ENCODE results near the gene EMILIN2.
"Not testable (repeated sequence)": the region's sequence is repeated elsewhere in the genome, so short reads cannot be mapped to it uniquely, and the experiment has no call there.

EMILIN2 gene

DNA sequence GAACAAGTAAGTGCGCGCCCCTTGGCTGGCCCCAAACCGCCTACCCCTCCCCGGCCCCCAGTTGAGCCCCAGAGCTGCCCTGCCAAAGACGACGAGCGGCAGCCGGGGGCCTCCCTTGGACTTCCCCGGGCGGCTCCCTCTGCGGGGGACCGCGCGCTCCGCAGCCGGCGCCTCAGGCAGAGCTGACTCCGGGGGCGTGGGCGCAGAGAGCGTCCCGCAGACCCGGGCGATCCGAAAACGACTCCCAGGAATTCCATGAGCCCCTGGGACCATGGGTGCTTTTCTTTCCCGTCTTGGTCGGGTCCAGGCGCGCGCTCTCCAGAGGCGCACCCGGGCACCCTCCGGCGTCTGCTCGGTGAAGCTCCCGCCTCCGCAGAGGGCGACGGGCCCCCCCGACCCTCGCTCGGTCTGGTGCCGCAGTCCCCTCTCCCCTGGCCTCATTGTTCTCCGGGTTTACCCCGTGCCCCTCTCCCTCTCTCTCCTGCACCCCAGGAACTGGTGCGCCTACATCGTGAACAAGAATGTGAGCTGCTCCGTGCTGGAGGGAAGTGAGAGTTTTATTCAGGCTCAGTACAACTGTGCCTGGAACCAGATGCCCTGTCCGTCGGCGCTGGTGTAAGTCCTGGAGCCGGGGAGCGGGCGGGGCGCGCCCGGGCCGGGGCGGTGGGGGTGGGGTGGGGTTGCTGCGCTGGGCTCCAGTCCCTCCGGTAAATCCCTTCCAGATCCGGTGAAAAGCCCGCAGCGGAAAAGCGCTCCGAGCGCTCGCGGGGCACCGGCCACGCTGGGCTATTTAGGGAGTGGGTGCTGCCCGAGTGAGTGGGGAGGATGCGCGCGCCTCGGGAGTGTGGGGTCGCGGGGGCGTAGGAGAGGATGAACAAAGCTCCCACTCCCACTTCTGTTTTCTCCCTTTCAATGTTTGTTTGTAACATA, 776 bp downstream of the EMILIN2 start:
- DNase-seq, result no peak

DNA sequence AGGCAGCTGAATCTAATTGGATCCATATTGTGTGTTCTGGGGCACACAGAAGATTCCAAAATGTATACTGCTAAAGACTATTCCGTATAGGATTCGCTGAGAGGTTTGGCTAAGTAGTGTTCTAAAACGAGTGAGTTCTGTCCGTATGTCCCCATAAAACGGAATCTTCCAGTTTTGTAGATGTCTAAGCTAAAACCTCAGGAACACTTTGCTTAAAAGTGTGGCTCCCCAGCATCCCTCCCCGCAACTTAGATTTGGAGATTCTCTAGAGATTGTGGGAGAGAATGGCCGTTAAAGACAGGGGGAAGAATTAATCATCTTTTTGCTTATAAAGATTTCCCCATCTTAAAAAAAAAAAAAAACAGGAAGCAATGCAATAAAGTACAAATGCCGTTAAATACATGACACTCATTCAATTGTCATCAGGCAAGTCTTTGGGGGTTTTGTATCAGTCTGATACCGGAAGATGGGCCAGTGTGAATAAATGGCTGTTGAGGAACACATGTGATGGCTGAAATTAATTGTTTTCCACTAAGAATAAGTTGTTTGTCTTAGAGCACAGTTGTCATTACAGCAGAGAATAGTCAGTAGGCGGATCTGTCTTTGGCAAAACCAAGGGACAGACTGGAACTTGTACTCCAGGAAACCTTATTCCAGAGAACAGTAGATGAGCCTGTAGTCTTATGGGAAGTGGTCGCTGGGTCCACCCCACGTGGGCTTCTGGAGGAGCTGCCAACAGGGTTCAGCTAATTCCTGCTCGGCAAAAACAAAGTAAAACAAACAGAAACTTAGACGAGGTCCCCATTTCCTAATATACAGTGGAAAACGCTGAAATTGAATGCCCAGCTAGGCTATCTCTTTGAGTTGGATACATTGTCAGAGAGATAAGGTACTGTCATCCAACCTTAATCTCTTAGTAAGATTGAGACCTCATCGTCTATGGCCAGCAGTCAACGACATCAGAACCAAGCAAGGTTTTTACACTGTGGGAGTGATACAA, 1.7 kb downstream of the EMILIN2 start:
- no peak for DNase-seq

DNA sequence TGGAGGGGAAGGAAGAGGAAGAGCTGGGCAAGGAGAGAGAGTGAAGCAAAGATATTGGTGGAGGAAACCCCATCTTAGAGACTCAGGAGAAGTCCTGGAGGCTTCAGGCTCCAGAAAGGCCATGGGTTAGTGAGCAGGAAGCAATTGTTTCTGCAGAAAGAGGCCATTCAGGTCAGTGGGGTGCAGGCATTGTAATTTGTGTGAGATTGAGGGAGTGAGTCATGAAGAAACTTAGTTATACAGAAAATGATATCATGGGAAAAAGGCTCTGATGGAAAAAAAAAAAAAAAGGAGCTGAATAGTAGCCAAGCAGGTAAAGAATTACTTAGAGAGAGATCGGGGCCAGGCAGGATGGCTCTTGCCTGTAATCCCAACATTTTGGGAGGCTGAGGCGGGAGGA, 4.0 kb downstream of the EMILIN2 start:
- DNase-seq, result no peak

DNA sequence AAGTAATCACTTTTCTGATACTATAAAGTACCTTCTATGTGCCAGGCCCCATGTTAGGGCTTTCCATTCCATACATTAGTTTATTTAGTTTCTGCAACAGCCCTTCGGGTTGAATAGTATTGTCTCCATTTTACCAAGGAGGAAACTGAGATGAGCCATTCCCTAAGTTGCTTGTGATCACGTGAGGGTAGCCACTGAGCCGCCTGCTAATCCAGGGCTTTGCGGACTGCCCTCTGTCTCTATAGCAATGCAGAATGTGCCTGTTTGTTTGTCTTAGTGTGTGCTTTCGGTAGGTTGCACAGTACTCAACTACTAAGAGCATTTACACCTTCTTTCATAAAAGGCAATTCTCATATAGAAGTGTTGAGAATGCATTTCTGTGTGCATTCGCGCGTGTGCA, 5.0 kb downstream of the EMILIN2 start:
- no peak for DNase-seq

- not testable (repeated sequence) for DNase-seq
These were observed 5.7 kb downstream of the EMILIN2 start for GRCh38 chr18:2852460-2852859.

GRCh38 chr18:2853173-2853925, 6.5 kb downstream of the EMILIN2 start:
- DNase-seq, result no peak

DNA sequence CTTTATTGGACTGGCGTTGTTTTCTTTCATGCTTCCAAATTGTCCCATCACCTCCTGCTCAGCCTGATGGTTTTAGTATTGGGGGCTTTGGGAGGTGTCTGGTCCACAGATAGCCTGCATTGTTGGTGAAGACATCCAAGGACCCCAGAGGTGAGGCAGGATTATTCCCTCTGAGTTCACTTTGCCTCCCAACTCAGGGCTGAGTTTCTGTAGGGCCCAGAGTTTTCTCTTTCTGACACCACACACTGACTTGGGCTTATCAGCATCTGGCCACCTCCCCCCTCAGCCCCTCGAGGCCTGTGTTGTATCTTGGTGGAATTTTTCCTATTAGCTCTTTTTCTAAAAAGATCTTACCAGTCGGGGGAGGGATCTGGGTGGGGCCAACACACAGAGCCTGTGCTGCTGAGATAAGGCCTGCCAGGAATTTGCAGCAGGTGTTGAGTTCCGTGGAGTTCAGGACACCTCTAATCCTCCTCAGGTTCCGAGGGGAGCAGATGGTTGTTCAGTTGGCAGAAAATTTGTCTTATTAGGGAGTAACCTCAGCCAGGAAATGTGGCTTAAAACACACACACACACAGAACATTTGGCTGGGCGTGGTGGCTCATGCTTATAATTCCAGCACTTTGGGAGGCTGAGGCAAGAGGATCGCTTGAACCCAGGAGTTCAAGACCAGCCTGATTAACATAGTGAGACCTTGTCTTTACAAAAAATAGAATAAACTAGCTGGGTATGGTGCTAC, 7.3 kb downstream of the EMILIN2 start:
- DNase-seq, result no peak

GRCh38 chr18:2854875-2855274, 8.1 kb downstream of the EMILIN2 start:
- DNase-seq, result no peak

GRCh38 chr18:2855560-2856350, 8.9 kb downstream of the EMILIN2 start:
- no peak for DNase-seq

DNA sequence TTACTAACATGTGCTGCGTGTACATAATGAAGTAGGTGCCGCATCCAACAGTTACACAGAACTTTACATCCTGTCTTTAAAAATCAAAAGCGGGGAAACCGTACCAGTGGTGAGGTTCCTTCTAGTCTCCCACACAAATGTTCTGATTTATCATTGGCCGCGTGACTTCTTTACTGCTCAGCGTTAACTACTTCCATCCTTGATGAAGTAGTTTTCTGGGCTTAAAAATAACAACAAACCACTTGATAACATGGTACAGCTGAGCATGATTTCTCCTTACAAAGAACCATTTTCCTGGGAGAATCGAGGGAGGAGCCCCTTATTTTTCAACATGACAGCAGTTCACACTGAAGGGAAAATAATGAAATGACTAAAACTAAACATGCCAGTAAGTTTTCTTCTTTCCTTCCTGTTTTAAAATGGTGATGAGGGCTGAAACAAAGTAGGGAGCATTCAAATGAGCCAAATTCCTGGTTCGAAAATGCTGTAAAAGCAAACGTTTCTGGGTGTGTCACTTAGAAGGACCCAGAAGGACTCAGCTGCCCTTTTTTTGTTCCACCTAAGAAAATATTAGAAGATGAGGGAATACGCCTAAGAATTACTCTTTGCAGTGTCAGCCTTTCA, 9.9 kb downstream of the EMILIN2 start:
- DNase-seq, result no peak

DNA sequence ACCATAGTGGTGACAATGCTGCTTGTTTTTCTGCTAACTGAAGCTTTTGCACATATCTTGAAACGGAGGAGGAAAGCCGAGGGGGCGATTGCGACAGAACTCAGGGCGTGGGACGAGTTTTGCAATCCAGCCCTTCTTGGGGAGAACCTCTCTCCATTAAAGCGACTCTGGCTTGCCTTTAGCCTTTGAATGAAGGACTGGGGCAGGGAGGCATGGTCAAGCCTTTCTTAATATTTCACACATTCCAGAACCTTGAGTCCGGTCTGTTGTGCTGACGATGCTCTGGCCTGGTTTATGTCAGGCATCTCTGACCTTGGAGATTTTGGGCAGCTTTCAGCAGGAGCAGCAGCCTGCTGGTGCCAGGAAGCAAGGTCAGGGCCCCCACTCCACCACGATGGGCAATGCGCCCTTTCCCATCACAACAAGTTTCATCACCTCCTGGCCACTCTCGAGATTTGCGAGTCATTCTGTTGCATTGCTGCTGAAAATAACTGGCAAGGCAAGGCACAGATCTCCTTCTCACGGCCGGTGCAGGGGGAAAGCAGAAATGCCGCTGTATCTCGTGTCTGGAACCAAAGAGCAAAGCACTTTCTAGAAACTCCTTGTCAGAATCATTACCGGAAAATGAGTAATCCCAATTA, 10.8 kb downstream of the EMILIN2 start:
- DNase-seq, result no peak

DNA sequence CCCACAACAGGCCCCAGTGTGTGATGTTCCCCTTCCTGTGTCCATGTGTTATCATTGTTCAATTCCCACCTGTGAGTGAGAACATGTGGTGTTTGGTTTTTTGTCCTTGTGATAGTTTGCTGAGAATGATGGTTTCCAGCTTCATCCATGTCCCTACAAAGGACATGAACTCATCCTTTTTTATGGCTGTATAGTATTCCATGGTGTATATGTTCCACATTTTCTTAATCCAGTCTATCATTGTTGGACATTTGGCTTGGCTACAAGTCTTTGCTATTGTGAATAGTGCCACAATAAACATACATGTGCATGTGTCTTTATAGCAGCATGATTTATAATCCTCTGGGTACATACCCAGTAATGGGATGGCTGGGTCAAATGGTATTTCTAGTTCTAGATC, 13.6 kb downstream of the EMILIN2 start:
- DNase-seq, result not testable (repeated sequence)

DNA sequence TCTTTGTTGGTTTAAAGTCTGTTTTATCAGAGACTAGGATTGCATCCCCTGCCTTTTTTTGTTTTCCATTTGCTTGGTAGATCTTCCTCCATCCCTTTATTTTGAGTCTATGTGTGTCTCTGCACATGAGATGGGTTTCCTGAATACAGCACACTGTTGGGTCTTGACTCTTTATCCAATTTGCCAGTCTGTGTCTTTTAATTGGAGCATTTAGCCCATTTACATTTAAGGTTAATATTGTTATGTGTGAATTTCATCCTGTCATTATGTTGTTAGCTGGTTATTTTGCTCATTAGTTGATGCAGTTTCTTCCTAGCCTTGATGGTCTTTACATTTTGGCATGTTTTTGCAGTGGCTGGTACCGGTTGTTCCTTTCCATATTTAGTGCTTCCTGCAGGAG, 17.2 kb downstream of the EMILIN2 start:
- DNase-seq, result not testable (repeated sequence)

GRCh38 chr18:2866465-2866864, 19.7 kb downstream of the EMILIN2 start:
- not testable (repeated sequence) for DNase-seq

DNA sequence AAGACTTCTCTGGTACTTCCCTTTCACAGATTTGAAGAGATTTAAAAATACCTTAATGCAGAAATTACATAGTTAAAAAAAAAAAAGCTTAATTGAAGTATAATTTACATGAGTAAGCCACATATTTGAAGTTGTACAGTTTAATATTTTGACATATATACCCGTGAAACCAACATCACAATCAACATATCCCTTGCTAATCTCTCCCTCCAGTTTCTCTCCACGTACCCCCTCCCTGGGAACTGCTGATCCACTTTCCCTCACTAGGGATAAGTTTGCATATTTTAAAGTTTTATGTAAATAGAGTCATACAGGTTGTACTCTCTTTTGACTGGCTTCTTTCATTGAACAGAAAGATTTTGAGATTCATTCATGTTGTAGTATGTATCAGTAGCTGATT, 22.4 kb downstream of the EMILIN2 start:
- DNase-seq, result no peak

DNA sequence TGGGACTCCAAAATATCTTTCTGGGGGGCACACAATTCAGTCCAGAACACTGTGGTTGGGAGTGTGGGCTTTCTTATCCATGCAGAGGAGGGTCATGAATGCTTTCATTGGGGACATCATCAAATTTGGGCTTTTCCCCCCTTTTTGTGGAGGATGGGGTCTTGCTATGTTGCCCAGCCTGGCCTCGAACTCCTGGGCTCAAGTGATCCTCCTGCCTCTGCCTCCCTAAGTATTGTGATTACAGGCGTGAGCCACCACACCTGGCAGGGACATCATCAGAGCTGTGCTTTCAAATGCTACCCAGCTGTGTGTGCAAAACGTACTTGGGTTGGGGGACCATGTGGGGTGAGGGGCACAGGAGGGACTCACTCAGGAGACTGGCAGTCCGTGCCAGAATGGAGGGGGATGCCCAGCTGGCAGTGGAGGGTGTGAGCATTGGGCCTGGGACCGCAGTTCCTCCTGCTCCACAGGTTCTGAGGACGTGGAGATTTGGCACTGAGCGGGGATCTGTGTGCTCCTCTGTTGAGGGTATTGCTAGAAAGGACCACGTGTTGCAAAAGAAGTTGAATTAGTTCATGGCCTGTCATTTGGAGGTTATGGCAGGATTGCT, 24.4 kb downstream of the EMILIN2 start:
- no peak for DNase-seq

- DNase-seq, result no peak
These were observed 25.3 kb downstream of the EMILIN2 start for GRCh38 chr18:2872095-2872494.

DNA sequence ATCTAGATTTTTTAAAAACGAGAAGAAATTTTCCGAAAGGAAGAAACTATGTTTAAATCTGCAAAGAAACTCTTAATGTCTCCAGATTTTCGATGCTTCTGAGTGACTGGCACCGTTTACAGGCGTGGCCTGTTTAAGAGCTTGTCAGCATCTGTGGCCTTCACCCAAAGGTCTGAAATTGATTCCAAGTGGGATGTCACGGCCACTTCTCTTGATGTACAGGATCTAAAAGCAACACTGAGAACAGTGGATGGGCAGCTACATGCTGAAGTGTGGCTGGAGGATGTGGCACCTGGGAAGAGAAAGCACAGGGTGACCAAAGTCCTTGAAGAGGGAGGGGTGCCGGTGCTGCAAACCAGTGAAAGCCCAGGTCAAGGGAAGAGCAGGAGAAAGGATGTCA, 28.0 kb downstream of the EMILIN2 start:
- no peak for DNase-seq

DNA sequence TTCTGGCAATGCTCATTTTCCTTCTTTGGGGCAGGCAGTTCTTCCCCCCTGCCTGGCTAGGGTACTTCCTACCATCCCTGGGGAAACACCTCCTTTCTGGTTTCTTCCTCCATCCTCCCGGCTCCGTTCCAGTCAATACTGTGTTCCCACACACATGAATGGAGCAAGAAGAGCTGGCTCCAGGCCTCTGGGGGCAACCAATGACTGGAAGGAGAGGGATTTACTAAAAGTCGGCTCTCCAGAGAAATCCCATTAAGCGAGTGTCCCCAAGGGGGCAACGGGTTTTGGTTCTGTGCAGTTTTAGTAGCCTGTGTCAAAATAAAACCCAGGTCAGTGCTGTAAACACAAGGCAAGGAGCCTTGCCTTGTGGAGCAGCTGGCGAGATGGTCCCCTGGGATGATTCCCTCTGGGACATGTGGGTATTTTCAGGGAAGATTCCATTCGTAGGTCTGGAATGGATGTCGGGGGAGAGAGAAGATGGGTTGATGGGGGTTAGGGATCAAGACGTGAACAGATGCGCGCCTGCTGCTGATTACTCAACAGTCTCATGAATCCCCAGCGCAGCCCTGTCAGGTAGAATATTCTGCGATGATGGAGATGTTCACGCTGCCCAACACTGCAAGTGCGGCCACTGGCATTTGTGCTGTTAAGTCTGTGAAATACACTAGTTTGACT, 32.0 kb downstream of the EMILIN2 start:
- DNase-seq, result no peak
